HG02763 (cell line): ENCODE data around the gene CLOCK.

ENCODE experiments used
- ATAC-seq: cut with Tn5 transposase; IDR thresholded peaks from one replicate; pipeline ENCODE4 v1.9.1; 2021; ENCODE audit warnings: mild to moderate bottlenecking, moderate library complexity; ENCODE audit not compliant: unreplicated experiment

Gene CLOCK

DNA sequence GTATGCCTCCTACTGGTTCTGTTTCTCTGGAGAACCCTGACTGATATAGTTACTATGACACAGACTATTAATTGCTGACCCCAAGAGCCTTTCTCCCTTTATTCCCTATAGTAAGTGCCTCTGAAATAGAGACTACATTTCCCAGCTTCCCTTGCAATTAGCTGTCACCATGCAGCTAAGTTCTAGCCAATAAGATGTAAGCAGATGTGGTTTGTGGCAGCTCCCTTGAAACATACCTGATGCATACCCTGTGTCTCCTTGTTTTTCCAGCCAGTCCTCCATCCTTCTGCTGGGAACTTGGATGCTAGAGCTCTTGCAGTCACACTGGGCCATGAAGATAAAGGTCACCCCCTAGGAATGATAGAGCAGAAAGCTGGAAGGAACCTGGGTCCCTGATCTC lies 160.6 kb downstream of the CLOCK start:
- ATAC-seq = peak; percentile 77

DNA sequence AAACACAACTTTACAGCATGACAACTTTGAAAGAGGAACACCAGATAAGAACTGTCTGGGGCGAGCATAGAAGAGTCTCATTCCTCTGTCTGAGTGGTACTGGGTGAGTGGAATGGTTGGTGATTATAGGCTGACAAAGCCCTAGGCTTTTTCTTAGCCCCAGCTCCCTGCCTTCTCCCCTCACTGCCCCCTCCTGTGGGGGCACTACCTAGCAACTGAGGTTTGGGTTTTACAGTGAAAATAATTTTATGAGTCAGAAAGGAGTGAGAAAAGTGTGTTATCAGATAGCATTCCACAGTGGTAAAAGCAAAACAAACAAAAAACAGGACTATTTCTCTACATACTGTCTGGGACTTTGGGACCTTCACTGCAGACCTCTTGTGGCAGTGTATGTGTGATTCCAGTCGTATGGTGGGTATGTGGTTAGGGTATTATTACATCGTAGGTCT lies 161.5 kb downstream of the CLOCK start:
- ATAC-seq = no peak

DNA sequence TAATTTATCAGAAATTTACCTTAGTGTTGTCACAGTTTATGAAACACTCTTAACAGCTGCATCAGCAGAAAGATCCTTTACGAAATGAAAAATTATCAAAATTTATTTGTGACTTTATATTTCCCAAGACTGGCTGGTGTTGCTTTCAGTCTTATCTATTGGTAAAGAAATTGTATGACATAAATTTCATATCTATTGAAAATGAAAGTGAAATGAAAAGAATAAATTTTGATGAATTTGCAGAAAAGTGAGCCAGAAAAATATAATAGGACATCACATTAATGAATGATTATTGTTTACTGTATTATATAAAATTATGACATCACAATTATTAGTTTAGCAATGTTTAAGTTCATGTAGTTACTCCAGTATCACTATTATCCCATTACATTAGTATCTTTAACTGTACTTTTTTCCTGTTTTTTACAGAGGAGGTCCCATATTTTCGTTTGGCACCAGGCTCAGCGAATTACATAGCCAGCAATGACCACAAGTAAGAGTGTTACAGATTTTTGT lies 164.2 kb downstream of the CLOCK start:
- no peak for ATAC-seq

DNA sequence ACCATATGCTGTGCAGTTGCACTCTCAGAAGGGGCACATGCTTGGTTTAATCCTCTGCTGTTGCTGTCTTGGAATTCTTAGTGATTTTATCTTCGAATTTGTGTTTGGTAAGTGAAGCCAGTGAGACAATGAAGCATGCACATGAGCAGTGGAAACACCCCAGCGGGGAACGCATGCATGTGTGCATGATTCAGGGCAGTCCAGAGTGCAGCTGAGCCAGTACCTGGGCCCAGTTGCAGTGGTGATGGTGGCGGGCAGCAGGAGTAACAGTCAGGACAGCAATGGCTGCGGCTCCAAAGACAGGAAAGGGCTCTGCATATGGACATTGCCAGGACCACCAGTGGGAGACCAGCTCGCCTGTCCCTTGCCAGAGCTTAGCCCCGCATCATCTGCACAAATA lies 165.2 kb downstream of the CLOCK start:
- no peak for ATAC-seq

DNA sequence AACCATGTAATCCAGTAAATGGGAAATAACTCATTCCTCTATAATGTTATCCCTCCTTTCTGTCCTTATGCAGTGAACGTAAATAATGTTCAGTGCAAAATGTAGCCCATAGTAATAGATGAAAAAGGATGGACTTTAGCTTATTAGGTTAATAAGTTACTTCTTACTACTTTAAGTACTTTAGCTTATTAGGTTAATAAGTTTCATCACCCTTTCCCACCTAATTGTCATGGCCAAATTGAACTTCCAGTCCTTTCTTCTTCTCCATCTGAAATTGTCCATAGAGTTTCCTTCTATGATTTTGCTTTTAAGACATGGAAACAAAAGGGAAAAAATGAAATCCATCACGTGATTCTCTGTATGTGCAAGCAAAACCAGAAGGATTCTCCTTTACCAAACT lies 166.1 kb downstream of the CLOCK start:
- ATAC-seq = no peak

DNA sequence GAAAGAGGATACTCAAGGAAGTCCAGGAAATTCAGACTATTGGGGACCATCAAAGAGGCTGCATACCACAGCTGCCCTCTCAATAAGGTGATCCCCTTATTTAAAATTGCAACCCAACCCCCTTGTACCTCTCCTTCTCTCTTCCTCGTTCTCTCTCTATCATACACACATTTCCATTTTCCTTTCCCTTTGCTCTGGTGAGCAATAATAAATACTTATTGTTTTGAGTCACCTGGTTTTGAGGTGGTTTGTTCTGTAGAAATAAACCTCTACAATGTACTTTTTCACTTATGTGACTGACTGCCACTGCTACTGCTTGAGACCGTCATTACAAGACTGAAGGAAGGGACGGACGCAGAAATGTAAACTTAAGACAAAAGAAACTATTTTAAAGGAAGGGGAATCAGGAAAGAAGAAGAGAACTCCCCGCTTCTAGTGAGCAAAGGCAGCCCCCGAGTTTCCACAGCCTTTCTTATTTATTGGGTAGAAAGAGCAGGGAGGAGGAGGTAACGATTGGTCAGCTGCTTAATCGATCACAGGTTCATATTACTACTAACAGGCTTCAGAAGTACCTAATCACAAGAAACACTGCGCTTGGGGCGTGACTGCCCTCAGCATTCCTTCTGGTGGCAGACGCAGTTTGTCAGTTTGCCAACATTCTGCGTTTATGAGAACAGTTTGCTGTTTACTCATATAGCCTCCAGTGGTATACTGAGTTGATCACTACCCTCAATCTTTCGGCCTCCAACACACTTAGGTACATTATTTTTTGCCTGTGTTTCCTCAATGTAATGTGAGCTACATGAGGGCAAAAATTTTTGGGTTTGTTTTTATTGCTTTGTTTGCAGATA lies 167.9 kb downstream of the CLOCK start:
- ATAC-seq = no peak
